Measurements from ENCODE around the gene SEMA7A.

DNA sequence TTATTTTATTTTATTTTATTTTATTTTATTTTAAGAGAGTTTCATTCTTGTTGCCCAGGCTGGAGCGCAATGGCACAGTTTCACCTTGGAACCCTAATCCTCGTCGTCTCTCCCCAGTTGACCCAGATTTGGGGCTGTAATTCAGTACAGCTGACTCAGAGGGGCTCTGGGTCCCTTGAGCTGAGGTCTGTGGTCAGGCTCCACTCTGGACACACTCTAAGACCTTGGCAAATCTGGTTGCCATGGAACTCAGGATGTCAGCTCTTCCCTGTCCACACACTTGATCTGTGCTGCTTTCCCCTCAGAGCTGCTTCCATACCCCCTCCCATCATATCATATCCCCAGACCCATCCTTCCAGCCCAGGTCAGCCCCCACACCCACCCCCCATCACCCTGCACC is 65.6 kb downstream of the SEMA7A start:
- no peak for TF ChIP-seq CTCF (conservative IDR thresholded peaks at IDR 0.05; ENCODE audit: low read depth, low read length)
- TF ChIP-seq CEBPB (IDR thresholded peaks at IDR 0.05; ENCODE audit: low read depth, low read length), result no peak
- TF ChIP-seq MXI1 (IDR thresholded peaks at IDR 0.05; ENCODE audit: borderline replicate concordance, low read depth, low read length), result no peak
- TF ChIP-seq USF2 (IDR thresholded peaks at IDR 0.05; ENCODE audit: low read depth, low read length), result no peak
- TF ChIP-seq RAD21 (IDR thresholded peaks at IDR 0.05; ENCODE audit: low read length), result no peak
